ENCODE results near the gene BEGAIN.
"Not testable (repeated sequence)": the region's sequence is repeated elsewhere in the genome, so short reads cannot be mapped to it uniquely, and the experiment has no call there.

Gene BEGAIN

DNA sequence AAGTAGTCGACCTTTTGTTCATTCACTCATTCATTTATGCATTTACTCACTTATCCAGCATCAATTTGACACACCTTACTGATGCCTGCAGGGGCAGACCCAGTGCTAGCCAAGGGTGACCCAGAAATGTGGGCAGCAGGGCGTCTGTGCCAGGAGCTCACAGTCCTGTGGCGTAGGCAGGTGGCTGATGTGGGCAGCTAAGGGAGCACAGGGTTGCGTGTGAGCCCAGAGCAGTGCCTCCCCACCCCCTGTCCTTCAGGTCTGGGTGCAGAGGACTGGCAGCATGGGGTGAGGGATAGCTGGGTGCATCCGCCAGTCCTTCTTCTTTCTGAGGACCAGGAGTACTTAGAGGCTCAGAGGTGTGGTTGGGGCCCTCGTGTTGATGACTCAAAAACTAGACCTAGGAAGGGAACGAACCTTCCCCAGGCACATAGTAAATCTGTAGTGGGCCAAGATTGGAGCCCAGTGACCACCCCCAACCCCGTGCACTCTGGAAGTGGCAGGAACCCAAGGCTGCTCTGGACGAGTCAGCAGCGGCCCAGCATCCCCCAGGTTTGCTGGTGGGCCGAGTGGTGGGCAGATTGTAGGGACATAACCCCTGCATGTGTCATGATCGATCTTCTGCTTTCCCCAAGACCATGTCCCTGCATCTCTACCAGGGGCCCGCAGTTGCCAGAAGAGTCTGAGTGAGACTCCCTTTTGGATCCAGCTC lies 63.9 kb downstream of the BEGAIN start:
- DNase-seq (ENCODE audit: low read depth in 2 of 2) = no peak

DNA sequence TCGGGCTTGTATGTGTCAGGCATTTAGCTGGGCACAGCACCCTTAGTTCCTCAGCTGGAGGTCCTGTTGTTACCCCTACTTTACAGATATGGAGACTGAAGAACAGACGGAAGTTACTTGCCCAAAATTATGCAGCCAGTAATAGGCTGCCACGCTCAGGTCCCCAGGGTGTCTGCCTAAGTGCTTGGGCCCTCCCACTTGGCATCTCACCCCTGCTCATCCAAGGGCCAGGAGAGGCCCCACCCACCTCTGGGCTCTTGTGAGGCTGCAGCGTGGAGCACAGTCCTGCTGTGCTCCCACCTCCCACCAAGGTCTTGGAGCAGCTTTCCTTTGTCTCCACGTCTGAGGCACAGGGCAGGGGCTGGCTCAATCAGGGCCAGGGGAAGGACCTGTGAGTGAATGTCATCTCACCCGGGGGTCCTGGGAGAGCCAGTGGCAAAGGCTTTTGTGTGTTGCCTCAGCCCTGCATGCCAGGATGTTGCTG lies 64.6 kb downstream of the BEGAIN start:
- no peak for DNase-seq (ENCODE audit: low read depth in 2 of 2)

- DNase-seq (ENCODE audit: low read depth in 2 of 2) = not testable (repeated sequence)
Measured at GRCh38 chr14:100506053-100506452, 81.2 kb downstream of the BEGAIN start.

DNA sequence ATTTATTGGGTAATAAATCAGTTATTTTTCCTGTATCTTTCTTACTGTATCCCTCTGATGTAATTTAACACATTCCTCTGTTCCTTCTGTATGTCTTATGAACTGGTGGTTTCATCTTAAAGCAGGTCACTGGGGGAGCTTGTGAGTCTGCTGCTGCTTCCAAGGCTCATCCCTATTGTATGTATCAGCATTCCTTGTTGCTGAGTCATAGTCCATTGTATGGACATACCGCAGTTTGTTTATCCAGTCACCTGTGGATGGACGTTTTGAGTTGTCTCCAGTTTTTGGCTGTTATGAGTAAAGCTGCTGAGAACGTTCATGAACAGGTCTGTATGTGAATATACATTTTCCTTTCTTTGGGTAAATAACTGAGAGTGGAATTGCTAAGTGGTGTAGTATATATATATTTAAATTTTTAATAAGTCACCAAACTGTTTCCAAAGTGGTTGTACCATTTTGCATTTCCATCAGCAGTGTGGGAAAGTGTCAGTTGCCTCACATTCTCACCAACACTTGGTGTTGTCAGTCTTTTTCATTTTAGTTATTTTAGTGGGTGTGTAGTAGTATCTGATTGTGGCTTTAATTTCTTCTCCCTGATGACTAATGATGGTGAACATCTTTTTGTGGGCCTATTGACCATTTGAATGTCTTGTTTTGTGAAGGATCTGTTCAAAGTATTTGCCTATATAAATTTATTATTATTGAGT lies 82.7 kb downstream of the BEGAIN start:
- no peak for DNase-seq (ENCODE audit: low read depth in 2 of 2)

GRCh38 chr14:100503251-100503650 lies 84.0 kb downstream of the BEGAIN start:
- no peak for DNase-seq (ENCODE audit: low read depth in 2 of 2)

GRCh38 chr14:100502622-100503220 lies 84.5 kb downstream of the BEGAIN start:
- DNase-seq (ENCODE audit: low read depth in 2 of 2) = no peak

DNA sequence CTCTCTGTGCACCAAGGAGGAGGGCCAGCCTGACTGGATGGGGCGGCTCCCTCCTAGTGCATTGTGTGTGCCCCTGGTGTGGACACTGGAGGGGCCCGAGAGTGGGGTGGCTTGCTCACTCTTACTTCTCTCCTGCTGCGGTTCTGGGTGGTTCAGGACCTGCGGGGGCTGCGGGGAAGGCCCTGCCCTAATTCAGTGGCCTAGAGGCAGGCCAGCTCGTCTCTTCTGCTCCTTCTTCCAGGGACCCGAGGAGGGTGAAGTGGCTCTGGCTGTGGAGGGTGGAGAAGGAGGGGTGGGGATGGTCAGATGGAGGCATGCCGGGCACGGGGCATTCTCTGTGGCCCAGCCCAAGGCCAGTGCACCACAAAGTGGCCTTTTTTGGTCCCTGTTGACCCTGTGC lies 87.1 kb downstream of the BEGAIN start:
- DNase-seq (ENCODE audit: low read depth in 2 of 2) = no peak

DNA sequence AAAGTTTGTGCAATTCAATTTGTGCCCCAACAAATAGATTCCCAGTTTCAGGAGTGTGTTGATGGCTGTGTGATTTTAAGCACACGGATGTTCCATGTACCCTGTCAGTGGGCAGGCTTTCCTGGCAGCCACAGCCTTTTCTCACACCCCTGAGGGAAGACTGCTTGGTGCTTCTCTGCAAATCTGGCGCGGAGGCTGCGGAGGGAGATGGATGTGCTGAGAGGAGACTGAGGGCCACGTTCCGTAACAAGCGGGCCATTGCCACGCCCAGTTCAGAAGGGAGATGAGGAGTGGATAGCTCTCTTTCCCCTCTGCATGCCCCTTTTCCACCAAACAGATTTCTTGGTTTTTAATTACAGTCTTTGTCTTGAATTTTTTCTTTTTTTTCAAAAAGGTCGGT lies 89.1 kb downstream of the BEGAIN start:
- no peak for DNase-seq (ENCODE audit: low read depth in 2 of 2)

DNA sequence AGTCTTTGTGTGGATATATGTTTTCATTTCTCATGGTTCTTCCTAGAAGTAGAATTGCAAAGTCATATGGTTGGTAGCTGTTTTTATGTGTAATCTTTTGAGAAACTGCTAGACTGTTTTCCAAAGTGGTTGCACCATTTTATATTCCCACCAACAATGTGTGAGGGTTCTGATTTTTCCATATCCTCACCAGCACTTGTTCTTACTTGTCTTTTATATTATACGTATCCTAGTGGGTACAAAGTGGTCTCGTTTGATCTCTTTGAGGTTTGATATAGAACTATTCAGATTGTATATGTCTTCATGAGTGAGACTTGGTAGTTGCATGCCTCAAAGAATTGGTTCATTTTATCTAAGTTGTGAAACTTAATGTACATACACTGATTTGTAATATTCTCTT lies 91.3 kb downstream of the BEGAIN start:
- DNase-seq (ENCODE audit: low read depth in 2 of 2) = no peak

DNA sequence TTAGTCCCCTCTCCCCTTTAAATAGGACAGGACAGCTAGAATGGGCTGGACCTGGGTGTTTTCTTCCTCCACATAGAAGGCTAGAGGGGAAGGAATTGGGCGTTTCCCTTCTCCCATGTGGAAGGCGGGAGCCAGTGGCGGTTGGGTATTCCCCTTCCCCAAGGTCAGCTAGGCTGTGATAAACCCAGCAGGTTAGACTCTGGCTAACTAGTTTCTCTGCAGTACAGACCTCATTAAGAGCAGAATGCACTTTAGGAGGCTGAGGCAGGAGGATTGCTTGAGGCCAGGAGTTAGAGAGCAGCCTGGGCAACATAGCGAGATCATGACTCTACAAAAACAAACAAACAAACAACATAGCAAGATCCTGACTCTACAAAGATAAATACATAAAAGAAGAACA lies 92.6 kb downstream of the BEGAIN start:
- DNase-seq (ENCODE audit: low read depth in 2 of 2) = no peak

DNA sequence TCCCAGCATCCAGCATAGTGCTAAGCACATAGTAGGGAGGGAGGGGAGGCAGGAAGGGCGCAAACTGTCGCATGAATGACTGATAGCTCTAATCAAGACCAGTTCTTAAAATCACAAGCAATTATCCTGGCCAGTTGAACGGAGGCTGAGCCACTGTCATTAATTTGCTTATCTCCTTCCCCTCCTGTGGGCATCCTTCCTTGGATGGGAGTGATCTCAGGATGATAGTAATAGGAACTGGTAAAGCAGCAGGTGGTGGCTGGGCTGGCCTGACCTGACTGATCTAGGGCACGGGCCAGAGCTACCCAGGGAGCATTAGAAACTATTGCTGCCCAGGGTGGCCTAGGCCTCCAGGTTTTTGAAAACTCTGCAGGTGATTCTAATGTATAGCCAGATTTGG lies 97.0 kb downstream of the BEGAIN start:
- no peak for DNase-seq (ENCODE audit: low read depth in 2 of 2)

DNA sequence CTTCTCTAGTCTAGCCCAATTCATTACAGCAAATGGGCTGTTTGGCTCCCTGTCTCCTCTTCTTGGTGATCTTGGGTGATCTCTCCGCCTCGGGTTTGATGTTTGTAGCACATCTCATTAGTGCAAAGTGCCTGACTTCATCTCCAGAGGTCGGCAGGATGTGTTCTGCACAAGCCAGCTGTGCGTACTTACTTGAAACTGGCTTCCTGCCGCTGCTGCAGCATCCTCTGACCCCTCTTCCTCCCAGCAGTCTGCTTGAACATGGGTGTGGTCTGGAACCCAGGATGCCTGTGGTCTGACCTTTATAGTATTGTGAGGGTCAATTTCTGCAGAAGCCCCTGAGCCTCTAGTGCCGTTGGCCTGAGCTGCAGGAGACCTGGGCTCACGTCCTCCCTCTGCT lies 99.2 kb downstream of the BEGAIN start:
- DNase-seq (ENCODE audit: low read depth in 2 of 2) = no peak

GRCh38 chr14:100487304-100487703 lies 99.9 kb downstream of the BEGAIN start:
- no peak for DNase-seq (ENCODE audit: low read depth in 2 of 2)

Data from stimulated activated CD4-positive, alpha-beta T cell treated with anti-CD3 and anti-CD28 coated beads, Interleukin-4, amount 100 ng/mL, for 48 hours (primary cell).